Measurements from ENCODE around the gene AFG1L. TPM values are rescaled to one million over a fixed set of nuclear protein-coding genes. Genes with fewer than 3 reads are reported as not detected.
"Not testable (repeated sequence)": the region's sequence is repeated elsewhere in the genome, so short reads cannot be mapped to it uniquely, and the experiment has no call there.

Gene AFG1L
- total and polyA plus RNA-seq, 2 donors, result 3.9 to 9.8 TPM

GRCh38 chr6:108363889-108364313 is 69.0 kb downstream of the AFG1L start:
- no peaks in the 10 kb centered on the region for H3K27me3 ChIP-seq (ENCODE audit: control insufficient read depth in 2 of 2, insufficient read depth in 1 of 2, low read length in 1 of 2)
- no peak for DNase-seq (ENCODE audit: low read depth in 6 of 9, low spot score in 9 of 9)
- no peaks in the 10 kb centered on the region for H3K4me1 ChIP-seq (ENCODE audit: control insufficient read depth in 2 of 2, insufficient read depth in 2 of 2, low read length in 2 of 2)
- 95% methylated on average over 6 of the region's 6 CpGs for WGBS
- H3K4me3 ChIP-seq (ENCODE audit: low read length in 2 of 2), result no peak overlapping the region
- H3K27ac ChIP-seq (ENCODE audit: low read depth in 1 of 2, low read length in 1 of 2), result no peak overlapping the region
- no peaks in the 10 kb centered on the region for H3K36me3 ChIP-seq (ENCODE audit: control insufficient read depth in 2 of 2, insufficient read depth in 2 of 2, low read length in 1 of 2)
- no peaks in the 10 kb centered on the region for H3K9me3 ChIP-seq (ENCODE audit: control insufficient read depth in 2 of 2, insufficient read depth in 1 of 2, low read length in 1 of 2)

GRCh38 chr6:108364470-108364869 is 69.6 kb downstream of the AFG1L start:
- H3K9me3 ChIP-seq (ENCODE audit: control insufficient read depth in 2 of 2, insufficient read depth in 1 of 2, low read length in 1 of 2), result no peaks in the 10 kb centered on the region
- no peak overlapping the region for H3K27ac ChIP-seq (ENCODE audit: low read depth in 1 of 2, low read length in 1 of 2)
- H3K36me3 ChIP-seq (ENCODE audit: control insufficient read depth in 2 of 2, insufficient read depth in 2 of 2, low read length in 1 of 2), result no peaks in the 10 kb centered on the region
- WGBS, result 90% methylated on average over 3 of the region's 3 CpGs
- H3K4me1 ChIP-seq (ENCODE audit: control insufficient read depth in 2 of 2, insufficient read depth in 2 of 2, low read length in 2 of 2), result no peaks in the 10 kb centered on the region
- no peaks in the 10 kb centered on the region for H3K27me3 ChIP-seq (ENCODE audit: control insufficient read depth in 2 of 2, insufficient read depth in 1 of 2, low read length in 1 of 2)
- DNase-seq (ENCODE audit: low read depth in 6 of 9, low spot score in 9 of 9), result no peak
- no peak overlapping the region for H3K4me3 ChIP-seq (ENCODE audit: low read length in 2 of 2)

GRCh38 chr6:108365478-108365877 is 70.6 kb downstream of the AFG1L start:
- no peak overlapping the region for H3K27ac ChIP-seq (ENCODE audit: low read depth in 1 of 2, low read length in 1 of 2)
- no peaks in the 10 kb centered on the region for H3K9me3 ChIP-seq (ENCODE audit: control insufficient read depth in 2 of 2, insufficient read depth in 1 of 2, low read length in 1 of 2)
- H3K4me1 ChIP-seq (ENCODE audit: control insufficient read depth in 2 of 2, insufficient read depth in 2 of 2, low read length in 2 of 2), result no peaks in the 10 kb centered on the region
- no peaks in the 10 kb centered on the region for H3K36me3 ChIP-seq (ENCODE audit: control insufficient read depth in 2 of 2, insufficient read depth in 2 of 2, low read length in 1 of 2)
- H3K27me3 ChIP-seq (ENCODE audit: control insufficient read depth in 2 of 2, insufficient read depth in 1 of 2, low read length in 1 of 2), result no peaks in the 10 kb centered on the region
- no peak for DNase-seq (ENCODE audit: low read depth in 6 of 9, low spot score in 9 of 9)
- H3K4me3 ChIP-seq (ENCODE audit: low read length in 2 of 2), result no peak overlapping the region

- 99% methylated on average over 4 of the region's 4 CpGs for WGBS
- no peaks in the 10 kb centered on the region for H3K36me3 ChIP-seq (ENCODE audit: control insufficient read depth in 2 of 2, insufficient read depth in 2 of 2, low read length in 1 of 2)
- H3K4me1 ChIP-seq (ENCODE audit: control insufficient read depth in 2 of 2, insufficient read depth in 2 of 2, low read length in 2 of 2), result no peaks in the 10 kb centered on the region
- H3K4me3 ChIP-seq (ENCODE audit: low read length in 2 of 2), result no peak overlapping the region
- no peaks in the 10 kb centered on the region for H3K9me3 ChIP-seq (ENCODE audit: control insufficient read depth in 2 of 2, insufficient read depth in 1 of 2, low read length in 1 of 2)
- H3K27ac ChIP-seq (ENCODE audit: low read depth in 1 of 2, low read length in 1 of 2), result no peak overlapping the region
- no peaks in the 10 kb centered on the region for H3K27me3 ChIP-seq (ENCODE audit: control insufficient read depth in 2 of 2, insufficient read depth in 1 of 2, low read length in 1 of 2)
- DNase-seq (ENCODE audit: low read depth in 6 of 9, low spot score in 9 of 9), result no peak
Observed at GRCh38 chr6:108366236-108366635, 71.4 kb downstream of the AFG1L start.

- WGBS, result over 99% methylated on average over 3 of the region's 3 CpGs
Observed at GRCh38 chr6:108368431-108369030, 73.7 kb downstream of the AFG1L start.

GRCh38 chr6:108380876-108381275 is 86.0 kb downstream of the AFG1L start:
- H3K4me3 ChIP-seq (ENCODE audit: low read length in 2 of 2), result no peak overlapping the region
- DNase-seq (ENCODE audit: low read depth in 6 of 9, low spot score in 9 of 9), result no peak
- WGBS, result 99% methylated on average over 3 of the region's 3 CpGs
- no peak overlapping the region for H3K27ac ChIP-seq (ENCODE audit: low read depth in 1 of 2, low read length in 1 of 2)
- no peaks in the 10 kb centered on the region for H3K27me3 ChIP-seq (ENCODE audit: control insufficient read depth in 2 of 2, insufficient read depth in 1 of 2, low read length in 1 of 2)
- H3K9me3 ChIP-seq (ENCODE audit: control insufficient read depth in 2 of 2, insufficient read depth in 1 of 2, low read length in 1 of 2), result no peaks in the 10 kb centered on the region
- H3K36me3 ChIP-seq (ENCODE audit: control insufficient read depth in 2 of 2, insufficient read depth in 2 of 2, low read length in 1 of 2), result no peaks in the 10 kb centered on the region
- no peaks in the 10 kb centered on the region for H3K4me1 ChIP-seq (ENCODE audit: control insufficient read depth in 2 of 2, insufficient read depth in 2 of 2, low read length in 2 of 2)

More at GRCh38 chr6:108368431-108369030, 73.7 kb downstream of the AFG1L start:
- Histone ChIP-seq H3K4me1 (ENCODE audit: control insufficient read depth in 2 of 2, insufficient read depth in 2 of 2, low read length in 2 of 2) (no peaks in the 10 kb centered on the region), H3K4me3 (ENCODE audit: low read length in 2 of 2) (no peak overlapping the region), H3K9me3 (ENCODE audit: control insufficient read depth in 2 of 2, insufficient read depth in 1 of 2, low read length in 1 of 2) (no peaks in the 10 kb centered on the region), H3K27ac (ENCODE audit: low read depth in 1 of 2, low read length in 1 of 2) (no peak overlapping the region), H3K36me3 (ENCODE audit: control insufficient read depth in 2 of 2, insufficient read depth in 2 of 2, low read length in 1 of 2) (no peaks in the 10 kb centered on the region), H3K27me3 (ENCODE audit: control insufficient read depth in 2 of 2, insufficient read depth in 1 of 2, low read length in 1 of 2) (no peaks in the 10 kb centered on the region)
- no peak for DNase-seq (ENCODE audit: low read depth in 6 of 9, low spot score in 9 of 9)

- no peak overlapping the region for H3K27ac ChIP-seq (ENCODE audit: low read depth in 1 of 2, low read length in 1 of 2)
- no peak for DNase-seq (ENCODE audit: low read depth in 6 of 9, low spot score in 9 of 9)
- H3K4me3 ChIP-seq (ENCODE audit: low read length in 2 of 2), result no peak overlapping the region
- H3K4me1 ChIP-seq (ENCODE audit: control insufficient read depth in 2 of 2, insufficient read depth in 2 of 2, low read length in 2 of 2), result no peaks in the 10 kb centered on the region
- H3K27me3 ChIP-seq (ENCODE audit: control insufficient read depth in 2 of 2, insufficient read depth in 1 of 2, low read length in 1 of 2), result no peaks in the 10 kb centered on the region
- H3K9me3 ChIP-seq (ENCODE audit: control insufficient read depth in 2 of 2, insufficient read depth in 1 of 2, low read length in 1 of 2), result no peaks in the 10 kb centered on the region
- WGBS, result 100% methylated on average over 1 of the region's 1 CpG
- H3K36me3 ChIP-seq (ENCODE audit: control insufficient read depth in 2 of 2, insufficient read depth in 2 of 2, low read length in 1 of 2), result no peaks in the 10 kb centered on the region
Observed at GRCh38 chr6:108383981-108384380, 89.1 kb downstream of the AFG1L start.

- not testable (repeated sequence) for DNase-seq (ENCODE audit: low read depth in 6 of 9, low spot score in 9 of 9); H3K9me3 ChIP-seq (ENCODE audit: control insufficient read depth in 2 of 2, insufficient read depth in 1 of 2, low read length in 1 of 2); H3K27me3 ChIP-seq (ENCODE audit: control insufficient read depth in 2 of 2, insufficient read depth in 1 of 2, low read length in 1 of 2); H3K36me3 ChIP-seq (ENCODE audit: control insufficient read depth in 2 of 2, insufficient read depth in 2 of 2, low read length in 1 of 2); H3K4me3 ChIP-seq (ENCODE audit: low read length in 2 of 2); H3K27ac ChIP-seq (ENCODE audit: low read depth in 1 of 2, low read length in 1 of 2); H3K4me1 ChIP-seq (ENCODE audit: control insufficient read depth in 2 of 2, insufficient read depth in 2 of 2, low read length in 2 of 2)
- WGBS, result 94% methylated on average over 4 of the region's 4 CpGs
Observed at GRCh38 chr6:108389190-108389589, 94.3 kb downstream of the AFG1L start.

GRCh38 chr6:108395297-108395696 is 100.4 kb downstream of the AFG1L start:
- H3K4me3 ChIP-seq (ENCODE audit: low read length in 2 of 2), result no peak overlapping the region
- DNase-seq (ENCODE audit: low read depth in 6 of 9, low spot score in 9 of 9), result no peak
- 97% methylated on average over 2 of the region's 2 CpGs for WGBS
- no peak overlapping the region for H3K27ac ChIP-seq (ENCODE audit: low read depth in 1 of 2, low read length in 1 of 2)
- H3K9me3 ChIP-seq (ENCODE audit: control insufficient read depth in 2 of 2, insufficient read depth in 1 of 2, low read length in 1 of 2), result no peaks in the 10 kb centered on the region
- no peaks in the 10 kb centered on the region for H3K36me3 ChIP-seq (ENCODE audit: control insufficient read depth in 2 of 2, insufficient read depth in 2 of 2, low read length in 1 of 2)
- H3K27me3 ChIP-seq (ENCODE audit: control insufficient read depth in 2 of 2, insufficient read depth in 1 of 2, low read length in 1 of 2), result no peaks in the 10 kb centered on the region
- no peaks in the 10 kb centered on the region for H3K4me1 ChIP-seq (ENCODE audit: control insufficient read depth in 2 of 2, insufficient read depth in 2 of 2, low read length in 2 of 2)

GRCh38 chr6:108403236-108403635 is 108.4 kb downstream of the AFG1L start:
- no peak for DNase-seq (ENCODE audit: low read depth in 6 of 9, low spot score in 9 of 9)
- no peaks in the 10 kb centered on the region for H3K36me3 ChIP-seq (ENCODE audit: control insufficient read depth in 2 of 2, insufficient read depth in 2 of 2, low read length in 1 of 2)
- no peak overlapping the region for H3K27ac ChIP-seq (ENCODE audit: low read depth in 1 of 2, low read length in 1 of 2)
- WGBS, result 80% methylated on average over 3 of the region's 3 CpGs
- no peaks in the 10 kb centered on the region for H3K4me1 ChIP-seq (ENCODE audit: control insufficient read depth in 2 of 2, insufficient read depth in 2 of 2, low read length in 2 of 2)
- no peaks in the 10 kb centered on the region for H3K27me3 ChIP-seq (ENCODE audit: control insufficient read depth in 2 of 2, insufficient read depth in 1 of 2, low read length in 1 of 2)
- H3K4me3 ChIP-seq (ENCODE audit: low read length in 2 of 2), result no peak overlapping the region
- H3K9me3 ChIP-seq (ENCODE audit: control insufficient read depth in 2 of 2, insufficient read depth in 1 of 2, low read length in 1 of 2), result no peaks in the 10 kb centered on the region
